ENCODE data around the gene MCL1.

DNA sequence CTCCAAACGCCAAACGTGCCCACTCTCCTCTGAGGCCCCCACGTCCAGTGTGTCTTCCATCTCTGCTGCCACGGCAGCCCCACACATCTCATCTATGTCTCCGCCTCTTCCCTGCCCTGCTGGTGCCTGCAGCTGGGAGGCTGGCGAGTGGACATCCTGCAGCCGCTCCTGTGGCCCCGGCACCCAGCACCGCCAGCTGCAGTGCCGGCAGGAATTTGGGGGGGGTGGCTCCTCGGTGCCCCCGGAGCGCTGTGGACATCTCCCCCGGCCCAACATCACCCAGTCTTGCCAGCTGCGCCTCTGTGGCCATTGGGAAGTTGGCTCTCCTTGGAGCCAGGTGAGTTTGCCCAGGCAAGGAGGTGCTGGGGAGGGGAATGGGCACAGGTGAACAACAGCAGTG is 21.6 kb downstream of the MCL1 start:
- TF ChIP-seq POLR2A (IDR thresholded peaks at IDR 0.05) = no peak
- TF ChIP-seq, protein P1, sequence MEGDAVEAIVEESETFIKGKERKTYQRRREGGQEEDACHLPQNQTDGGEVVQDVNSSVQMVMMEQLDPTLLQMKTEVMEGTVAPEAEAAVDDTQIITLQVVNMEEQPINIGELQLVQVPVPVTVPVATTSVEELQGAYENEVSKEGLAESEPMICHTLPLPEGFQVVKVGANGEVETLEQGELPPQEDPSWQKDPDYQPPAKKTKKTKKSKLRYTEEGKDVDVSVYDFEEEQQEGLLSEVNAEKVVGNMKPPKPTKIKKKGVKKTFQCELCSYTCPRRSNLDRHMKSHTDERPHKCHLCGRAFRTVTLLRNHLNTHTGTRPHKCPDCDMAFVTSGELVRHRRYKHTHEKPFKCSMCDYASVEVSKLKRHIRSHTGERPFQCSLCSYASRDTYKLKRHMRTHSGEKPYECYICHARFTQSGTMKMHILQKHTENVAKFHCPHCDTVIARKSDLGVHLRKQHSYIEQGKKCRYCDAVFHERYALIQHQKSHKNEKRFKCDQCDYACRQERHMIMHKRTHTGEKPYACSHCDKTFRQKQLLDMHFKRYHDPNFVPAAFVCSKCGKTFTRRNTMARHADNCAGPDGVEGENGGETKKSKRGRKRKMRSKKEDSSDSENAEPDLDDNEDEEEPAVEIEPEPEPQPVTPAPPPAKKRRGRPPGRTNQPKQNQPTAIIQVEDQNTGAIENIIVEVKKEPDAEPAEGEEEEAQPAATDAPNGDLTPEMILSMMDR (IDR thresholded peaks at IDR 0.05) = no peak
